Esophagus squamous epithelium (tissue), 4 donors: Measurements from ENCODE around the gene FBXO46.

Experiments
- POLR2A ChIP-seq, 4 donors: fragments of 450-650 bp; IDR thresholded peaks; one replicate each; pipeline ENCODE4 v1.6.1; 2017; ENCODE audit warnings: antibody characterized with exemption in 4 of 4, mild to moderate bottlenecking in 4 of 4, moderate library complexity in 3 of 4
- TF ChIP-seq, protein P1 (sequence below), 6 experiments: fragments of 450-650 bp in 4 of 6; fragments of 200-600 bp in 2 of 6; sonication (generic) in 2 of 6; IDR thresholded peaks; one replicate each; pipeline ENCODE4 v1.5.1; 2016 to 2019; ENCODE audit warnings: antibody characterized with exemption in 6 of 6, mild to moderate bottlenecking in 4 of 6, moderate library complexity in 4 of 6

- TF ChIP-seq, protein P1, sequence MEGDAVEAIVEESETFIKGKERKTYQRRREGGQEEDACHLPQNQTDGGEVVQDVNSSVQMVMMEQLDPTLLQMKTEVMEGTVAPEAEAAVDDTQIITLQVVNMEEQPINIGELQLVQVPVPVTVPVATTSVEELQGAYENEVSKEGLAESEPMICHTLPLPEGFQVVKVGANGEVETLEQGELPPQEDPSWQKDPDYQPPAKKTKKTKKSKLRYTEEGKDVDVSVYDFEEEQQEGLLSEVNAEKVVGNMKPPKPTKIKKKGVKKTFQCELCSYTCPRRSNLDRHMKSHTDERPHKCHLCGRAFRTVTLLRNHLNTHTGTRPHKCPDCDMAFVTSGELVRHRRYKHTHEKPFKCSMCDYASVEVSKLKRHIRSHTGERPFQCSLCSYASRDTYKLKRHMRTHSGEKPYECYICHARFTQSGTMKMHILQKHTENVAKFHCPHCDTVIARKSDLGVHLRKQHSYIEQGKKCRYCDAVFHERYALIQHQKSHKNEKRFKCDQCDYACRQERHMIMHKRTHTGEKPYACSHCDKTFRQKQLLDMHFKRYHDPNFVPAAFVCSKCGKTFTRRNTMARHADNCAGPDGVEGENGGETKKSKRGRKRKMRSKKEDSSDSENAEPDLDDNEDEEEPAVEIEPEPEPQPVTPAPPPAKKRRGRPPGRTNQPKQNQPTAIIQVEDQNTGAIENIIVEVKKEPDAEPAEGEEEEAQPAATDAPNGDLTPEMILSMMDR (IDR thresholded peaks at IDR 0.05): no peak
- TF ChIP-seq POLR2A (IDR thresholded peaks at IDR 0.05): no peak
Measured at GRCh38 chr19:45765702-45766295, 35.1 kb upstream of the FBXO46 start.
